Measurements from ENCODE around the gene TOMM5.

The TOMM5 gene

DNA sequence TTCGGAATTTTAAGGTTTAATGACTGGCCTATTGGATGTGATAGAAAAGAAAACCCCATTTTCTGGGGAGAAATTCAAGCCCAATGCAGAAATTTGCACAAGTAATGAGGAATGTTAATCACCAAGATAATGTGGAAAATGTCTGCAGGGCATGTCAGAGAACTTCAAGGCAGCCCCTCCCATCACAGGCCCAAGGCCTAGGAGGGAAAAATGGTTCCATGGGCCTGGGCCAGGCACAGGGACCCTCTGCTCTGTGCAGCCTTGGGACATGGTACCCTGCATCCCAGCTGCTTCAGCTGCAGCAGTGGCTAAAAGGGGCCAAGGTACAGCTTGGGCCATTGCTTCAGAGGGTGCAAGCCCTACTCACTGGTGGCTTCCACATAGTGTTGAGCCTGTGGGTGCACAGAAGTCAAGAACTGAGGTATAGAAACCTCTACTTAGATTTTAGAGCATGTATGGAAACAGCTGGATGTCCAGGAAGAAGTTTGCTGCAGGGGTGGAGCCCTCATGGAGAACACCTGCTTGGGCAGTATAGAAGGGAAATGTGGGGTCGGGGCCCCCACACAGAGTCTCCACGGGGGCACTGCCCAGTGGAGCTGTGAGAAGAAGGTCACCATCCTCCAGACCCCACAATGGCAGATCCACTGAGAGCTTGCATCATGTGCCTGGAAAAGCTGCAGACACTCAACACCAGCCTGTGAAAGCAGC is 28.4 kb downstream of the TOMM5 start:
- DNase-seq (ENCODE audit: low spot score), result no peak

- DNase-seq (ENCODE audit: low spot score), result no peak
These were observed 29.6 kb downstream of the TOMM5 start for GRCh38 chr9:37562826-37563225.

- DNase-seq (ENCODE audit: low spot score), result no peak
These were observed 30.7 kb downstream of the TOMM5 start for GRCh38 chr9:37561682-37562081.

DNA sequence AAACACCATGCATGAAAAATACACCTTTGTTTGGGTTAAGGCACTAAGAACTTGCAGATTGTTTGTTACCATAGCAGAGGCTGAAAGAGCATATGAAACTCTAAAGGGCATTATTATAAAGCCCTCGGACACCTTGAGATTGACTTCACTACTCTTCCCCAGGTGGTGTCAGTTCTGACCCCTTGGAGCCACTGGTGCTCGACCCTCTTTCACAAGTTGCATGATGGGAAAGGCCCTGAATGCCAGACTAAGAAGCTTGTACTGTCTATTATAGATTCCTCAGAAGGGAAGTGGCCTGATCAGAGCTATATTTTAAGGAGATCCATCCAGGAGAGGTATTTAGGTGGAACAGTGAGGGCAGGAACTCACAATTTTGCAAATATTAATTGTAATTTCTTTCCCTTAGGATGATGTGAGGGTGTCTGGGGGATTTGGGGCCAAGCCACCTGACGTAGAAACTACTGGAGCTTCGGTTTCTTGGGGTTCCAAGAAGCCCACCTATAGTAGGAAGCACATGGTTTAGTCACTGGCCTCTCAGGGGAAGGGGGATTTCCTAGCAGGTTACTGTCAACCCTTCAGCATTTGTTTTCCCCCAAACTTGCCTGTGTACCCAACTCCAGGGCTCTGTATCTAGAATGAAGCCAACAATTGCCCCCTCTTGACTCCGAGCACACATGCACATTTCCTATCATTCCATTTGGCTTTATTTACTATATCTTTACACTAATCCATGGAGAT is 32.4 kb downstream of the TOMM5 start:
- DNase-seq (ENCODE audit: low spot score), result no peak

DNA sequence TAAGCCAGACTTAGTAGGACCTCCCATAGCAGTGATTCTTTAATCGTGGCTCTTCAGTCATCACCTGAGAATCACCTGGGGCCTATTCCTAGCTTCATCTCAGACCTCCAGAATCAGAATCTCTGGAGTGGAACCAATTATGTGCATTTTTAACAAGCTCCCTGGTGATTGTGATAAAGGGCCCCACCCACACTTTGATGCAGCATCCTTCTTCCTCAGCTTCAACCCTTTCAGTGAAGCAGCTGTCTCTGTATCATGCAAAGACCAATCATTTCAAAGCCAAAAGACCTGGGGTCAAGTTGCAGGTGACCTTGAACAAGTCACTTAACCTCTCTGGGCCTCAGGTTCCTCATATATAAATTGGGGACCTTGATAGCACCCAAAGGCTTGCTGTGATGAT is 33.3 kb downstream of the TOMM5 start:
- no peak for DNase-seq (ENCODE audit: low spot score)

- DNase-seq (ENCODE audit: low spot score), result no peak
These were observed 36.6 kb downstream of the TOMM5 start for GRCh38 chr9:37555786-37556185.

DNA sequence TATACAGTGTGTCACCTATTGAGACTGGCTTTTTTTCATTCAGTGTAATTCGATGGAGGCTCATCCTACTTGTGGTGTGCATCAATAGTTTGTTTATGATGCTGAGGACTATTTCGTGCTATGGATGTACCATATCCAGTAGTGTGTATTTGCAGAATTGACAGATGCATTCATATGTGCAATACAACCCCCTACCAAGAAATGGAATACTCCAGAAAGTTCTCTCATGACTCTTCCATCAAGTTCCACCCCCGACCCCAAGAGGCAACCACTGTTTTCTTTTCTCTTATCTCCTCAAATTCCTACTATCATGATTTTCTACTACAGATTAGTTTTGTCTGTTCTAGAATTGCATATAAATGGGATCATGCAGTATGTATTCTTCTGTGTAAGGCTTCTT is 38.1 kb downstream of the TOMM5 start:
- DNase-seq (ENCODE audit: low spot score), result no peak

DNA sequence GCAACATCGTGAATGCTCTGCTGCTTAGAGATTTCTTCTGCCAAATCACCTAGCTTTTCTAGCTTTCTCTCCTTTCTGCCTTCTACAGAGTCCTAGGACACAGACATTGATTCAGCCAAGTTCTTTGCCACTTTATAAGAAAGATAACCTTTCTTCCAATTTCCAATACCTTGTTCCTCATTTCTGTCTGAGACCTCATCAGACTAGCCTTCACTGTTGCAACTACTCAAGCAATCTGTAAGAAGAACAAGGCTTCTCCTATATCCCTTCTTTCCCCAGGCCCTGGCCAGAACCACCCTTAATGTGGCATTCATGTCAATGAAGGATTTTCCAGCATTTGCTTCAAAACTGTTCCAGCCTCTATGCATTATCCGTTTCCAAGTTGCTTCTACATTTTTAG is 40.5 kb downstream of the TOMM5 start:
- no peak for DNase-seq (ENCODE audit: low spot score)

DNA sequence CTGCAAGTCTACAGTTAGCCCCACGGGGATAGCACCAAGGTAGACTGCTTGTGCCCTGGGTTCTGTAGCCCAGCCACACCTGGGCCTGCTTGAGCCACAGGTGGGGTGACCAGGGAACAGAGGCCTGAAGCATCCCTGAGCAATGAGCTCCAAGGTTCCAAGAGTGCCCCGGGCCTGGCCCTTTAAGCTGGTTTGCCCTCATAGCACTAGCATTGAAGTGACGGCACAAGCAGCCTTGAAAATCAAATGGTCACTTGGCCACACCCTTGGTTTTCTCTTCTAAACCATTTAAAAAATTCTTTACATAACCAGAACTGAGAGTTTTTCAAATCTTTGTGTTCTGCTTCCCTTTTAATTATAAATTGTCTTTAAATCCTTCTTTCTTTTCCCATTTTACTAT is 40.9 kb downstream of the TOMM5 start:
- DNase-seq (ENCODE audit: low spot score), result no peak

GRCh38 chr9:37550781-37551180 is 41.6 kb downstream of the TOMM5 start:
- no peak for DNase-seq (ENCODE audit: low spot score)

- DNase-seq (ENCODE audit: low spot score), result no peak
These were observed 42.9 kb downstream of the TOMM5 start for GRCh38 chr9:37549527-37549926.

DNA sequence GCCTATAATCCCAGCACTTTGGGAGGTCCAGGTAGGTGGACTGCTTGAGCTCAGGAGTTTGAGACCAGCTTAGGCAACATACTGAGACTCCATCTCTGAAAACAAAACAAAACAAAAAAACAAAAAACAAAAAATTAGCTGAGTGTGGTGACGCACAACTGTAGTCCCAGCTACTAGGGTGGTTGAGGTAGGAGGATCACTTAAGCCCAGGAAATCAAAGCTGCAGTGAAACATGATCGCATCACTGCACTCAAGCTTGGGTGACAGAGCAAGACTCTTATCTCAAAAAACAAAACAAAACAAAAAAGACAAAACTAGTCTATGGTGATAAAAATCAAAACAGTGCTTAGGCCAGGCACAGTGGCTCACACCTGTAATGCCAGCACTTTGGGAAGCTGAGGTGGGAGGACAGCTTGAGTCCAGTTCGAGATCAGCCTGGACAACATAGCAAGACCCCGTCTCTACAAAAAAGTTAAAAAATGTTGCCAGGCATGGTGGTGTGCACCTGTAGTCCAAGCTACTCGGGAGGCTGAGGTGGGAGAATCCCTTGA is 45.0 kb downstream of the TOMM5 start:
- DNase-seq (ENCODE audit: low spot score), result no peak

GRCh38 chr9:37543468-37543867 is 48.9 kb downstream of the TOMM5 start:
- DNase-seq (ENCODE audit: low spot score), result no peak

DNA sequence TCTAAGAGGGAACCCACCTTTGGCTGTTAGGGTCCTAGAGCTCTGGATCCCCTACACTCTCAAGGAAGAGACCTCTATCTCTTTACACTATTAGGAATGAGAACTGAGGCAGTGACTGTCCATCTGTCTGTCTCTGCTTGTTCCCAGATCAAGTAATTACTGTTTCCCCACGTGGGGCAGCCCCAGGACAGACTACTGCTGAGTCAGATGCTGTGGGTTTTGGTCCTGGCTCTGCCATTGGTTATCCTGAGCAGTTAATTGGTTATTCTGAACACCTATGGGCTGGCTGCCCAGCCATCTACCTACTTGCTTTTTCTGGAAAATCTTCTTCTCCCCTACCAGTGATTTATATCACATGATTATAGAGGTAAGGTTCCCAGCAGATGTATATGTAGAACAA is 49.5 kb downstream of the TOMM5 start:
- DNase-seq (ENCODE audit: low spot score), result no peak

DNA sequence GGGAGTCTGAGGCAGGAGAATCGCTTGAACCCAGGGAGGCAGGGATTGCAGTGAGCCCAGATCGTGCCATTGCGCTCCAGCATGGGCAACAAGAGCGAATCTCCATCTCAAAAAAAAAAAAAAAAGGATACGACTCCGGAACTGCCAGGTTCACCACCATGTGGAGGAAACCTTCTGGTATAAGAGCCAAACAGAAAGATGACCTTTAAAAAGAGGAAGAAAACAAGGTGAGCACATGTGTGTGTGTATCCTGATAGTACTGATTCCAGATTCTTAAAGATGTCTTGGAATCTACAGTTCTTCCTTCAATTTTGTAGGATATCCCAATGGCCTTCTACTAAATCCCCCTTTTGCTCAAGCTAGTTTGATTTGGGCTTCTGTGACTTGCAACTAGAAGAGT is 49.9 kb downstream of the TOMM5 start:
- no peak for DNase-seq (ENCODE audit: low spot score)

- no peak for DNase-seq (ENCODE audit: low spot score)
These were observed 50.9 kb downstream of the TOMM5 start for GRCh38 chr9:37541465-37541864.

DNA sequence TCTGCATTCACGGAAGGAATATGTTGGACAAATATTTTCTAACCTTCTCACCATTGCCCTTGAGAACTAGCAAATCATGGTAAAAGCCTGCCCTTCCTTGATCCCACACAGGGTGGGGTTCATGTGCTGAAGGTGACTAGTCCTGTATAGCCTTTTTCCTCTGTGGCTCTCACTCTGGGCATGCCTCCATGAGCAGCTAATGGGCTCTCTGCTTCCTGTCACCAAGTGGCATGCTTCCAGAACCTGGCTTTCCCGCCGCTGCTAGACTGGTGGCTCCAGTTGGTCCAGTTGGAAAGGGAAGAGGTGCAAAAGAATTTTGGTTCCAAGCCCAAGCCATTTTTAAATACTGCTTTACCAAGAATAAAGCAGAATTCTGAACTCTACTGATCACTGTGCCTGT is 51.8 kb downstream of the TOMM5 start:
- DNase-seq (ENCODE audit: low spot score), result no peak

DNA sequence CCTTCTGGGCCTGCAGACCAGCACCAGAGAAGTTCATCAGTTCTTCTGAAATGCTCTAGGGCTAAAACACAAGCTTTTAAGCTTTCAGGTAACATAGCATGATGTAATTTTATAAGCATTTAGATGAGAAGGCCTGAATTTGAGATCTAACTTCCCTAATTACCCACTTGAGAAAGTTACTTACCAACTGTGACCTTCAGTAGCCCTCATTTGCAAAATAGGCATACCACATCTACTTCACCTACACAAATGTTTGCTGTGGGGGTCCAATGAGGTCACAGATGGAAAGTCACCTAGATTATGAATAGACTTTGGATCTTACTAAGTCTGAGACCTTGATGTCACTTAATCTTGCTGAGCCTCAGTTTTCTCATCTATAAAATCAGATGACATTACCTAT is 52.8 kb downstream of the TOMM5 start:
- DNase-seq (ENCODE audit: low spot score), result no peak

All from LoVo (cell line).